Measurements from ENCODE around the gene FABP1. TPM values are rescaled to one million over a fixed set of nuclear protein-coding genes. Genes with fewer than 3 reads are reported as not detected.

Gene FABP1
- total RNA-seq, 1 donor = not detected

GRCh38 chr2:88091943-88092342 lies 35.9 kb downstream of the FABP1 start:
- H3K36me3 ChIP-seq (ENCODE audit: insufficient read depth, low read length) = no peaks in the 10 kb centered on the region
- DNase-seq (ENCODE audit: insufficient read length, low spot score, missing footprints) = no peak
- no peaks in the 10 kb centered on the region for H3K27me3 ChIP-seq (ENCODE audit: insufficient read depth, low read length)
- no peaks in the 10 kb centered on the region for H3K9me3 ChIP-seq (ENCODE audit: low read depth, low read length)
- H3K27ac ChIP-seq (ENCODE audit: low read depth, low read length) = no peak overlapping the region
- H3K4me1 ChIP-seq (ENCODE audit: insufficient read depth, low read length) = no peaks in the 10 kb centered on the region
- no peaks in the 10 kb centered on the region for H3K79me2 ChIP-seq (ENCODE audit: insufficient read depth, low read length)
- TF ChIP-seq CTCF (IDR thresholded peaks at IDR 0.05; ENCODE audit: extremely low read depth, low read depth, low read length) = no peak
- H3K4me3 ChIP-seq (ENCODE audit: insufficient read depth, low read length) = no peak overlapping the region
- no peak overlapping the region for H3K4me2 ChIP-seq (ENCODE audit: insufficient read depth, low read length)
- H4K20me1 ChIP-seq (ENCODE audit: insufficient read depth, low read length) = no peaks in the 10 kb centered on the region
- H2AFZ ChIP-seq (ENCODE audit: low read length) = no peak overlapping the region

GRCh38 chr2:88090446-88091283 lies 37.2 kb downstream of the FABP1 start:
- no peak overlapping the region for H3K27ac ChIP-seq (ENCODE audit: low read depth, low read length)
- no peaks in the 10 kb centered on the region for H3K36me3 ChIP-seq (ENCODE audit: insufficient read depth, low read length)
- no peaks in the 10 kb centered on the region for H3K9me3 ChIP-seq (ENCODE audit: low read depth, low read length)
- no peak for TF ChIP-seq CTCF (IDR thresholded peaks at IDR 0.05; ENCODE audit: extremely low read depth, low read depth, low read length)
- H2AFZ ChIP-seq (ENCODE audit: low read length) = no peak overlapping the region
- H4K20me1 ChIP-seq (ENCODE audit: insufficient read depth, low read length) = no peaks in the 10 kb centered on the region
- no peak overlapping the region for H3K4me3 ChIP-seq (ENCODE audit: insufficient read depth, low read length)
- no peaks in the 10 kb centered on the region for H3K79me2 ChIP-seq (ENCODE audit: insufficient read depth, low read length)
- H3K4me1 ChIP-seq (ENCODE audit: insufficient read depth, low read length) = no peaks in the 10 kb centered on the region
- H3K27me3 ChIP-seq (ENCODE audit: insufficient read depth, low read length) = no peaks in the 10 kb centered on the region
- H3K4me2 ChIP-seq (ENCODE audit: insufficient read depth, low read length) = no peak overlapping the region
- no peak for DNase-seq (ENCODE audit: insufficient read length, low spot score, missing footprints)

GRCh38 chr2:88088999-88089398 lies 38.9 kb downstream of the FABP1 start:
- Histone ChIP-seq H3K27ac (ENCODE audit: low read depth, low read length) (no peak overlapping the region), H3K4me1 (ENCODE audit: insufficient read depth, low read length) (no peaks in the 10 kb centered on the region), H3K79me2 (ENCODE audit: insufficient read depth, low read length) (no peaks in the 10 kb centered on the region)

More at GRCh38 chr2:88088999-88089398, 38.9 kb downstream of the FABP1 start:
- no peaks in the 10 kb centered on the region for H3K27me3 ChIP-seq (ENCODE audit: insufficient read depth, low read length)
- no peak overlapping the region for H2AFZ ChIP-seq (ENCODE audit: low read length)
- no peak overlapping the region for H3K4me2 ChIP-seq (ENCODE audit: insufficient read depth, low read length)
- H3K36me3 ChIP-seq (ENCODE audit: insufficient read depth, low read length) = no peaks in the 10 kb centered on the region
- H3K4me3 ChIP-seq (ENCODE audit: insufficient read depth, low read length) = no peak overlapping the region
- DNase-seq (ENCODE audit: insufficient read length, low spot score, missing footprints) = no peak
- no peaks in the 10 kb centered on the region for H3K9me3 ChIP-seq (ENCODE audit: low read depth, low read length)
- no peak for TF ChIP-seq CTCF (IDR thresholded peaks at IDR 0.05; ENCODE audit: extremely low read depth, low read depth, low read length)
- H4K20me1 ChIP-seq (ENCODE audit: insufficient read depth, low read length) = no peaks in the 10 kb centered on the region
